Endothelial cell of umbilical vein (primary cell): ENCODE measurements around the gene LRRC7. TPM values are rescaled to one million over a fixed set of nuclear protein-coding genes. Genes with fewer than 3 reads are reported as not detected.
"Not testable (repeated sequence)": the region's sequence is repeated elsewhere in the genome, so short reads cannot be mapped to it uniquely, and the experiment has no call there.

ENCODE experiments used
- BruUV-seq: library from RNA; stranded (reverse); fragments of 400-500 nt; replicated peaks from 2 replicates; lab custom pipeline; 2021; lab: Mats Ljungman, UMichigan
- CTCF ChIA-PET: fragments of 300-600, 350-600 bp; sonication (Branson Sonifier 250); formaldehyde crosslinking; loops from one replicate; lab custom pipeline; 2021; ENCODE audit warnings: antibody characterized with exemption, inconsistent platforms; lab: Charles Lee
- POLR2A ChIA-PET: fragments of 300-600, 350-600 bp; sonication (Branson Sonifier 250); formaldehyde crosslinking; loops from one replicate; lab custom pipeline; 2021; ENCODE audit warnings: antibody characterized with exemption, inconsistent platforms; lab: Charles Lee
- DNase-seq: peaks from one replicate; pipeline ENCODE4 v3.0.0-alpha.2; 2011; ENCODE audit warnings: low read depth, low spot score
- FAIRE-seq: peaks from 2 replicates; lab custom pipeline; 2011; peaks lifted over from hg19 to GRCh38; lab: Jason Lieb, UNC
- H2AFZ ChIP-seq: 2 replicates; pipeline ENCODE4 v1.6.0; 2012; ENCODE audit warnings: low read depth, low read length, control low read depth, inconsistent platforms
- H3K27ac ChIP-seq: 2 replicates; pipeline ENCODE4 v1.5.1; 2011; ENCODE audit warnings: low read depth, mild to moderate bottlenecking, control low read depth, low read length, moderate library complexity; ENCODE audit not compliant: insufficient read depth
- H3K27me3 ChIP-seq, 2 experiments: 2 replicates each; pipeline versions ENCODE4 v1.6.0 to v1.6.1; 2011; ENCODE audit warnings: low read length in 2 of 2, mixed read lengths in 1 of 2; ENCODE audit not compliant: control insufficient read depth in 2 of 2, insufficient read depth in 2 of 2
- H3K36me3 ChIP-seq, 2 experiments: 2 replicates in 1 of 2; 3 replicates in 1 of 2; pipeline ENCODE4 v1.5.1; 2011; ENCODE audit warnings: low read length in 2 of 2, mild to moderate bottlenecking in 1 of 2, moderate library complexity in 1 of 2; ENCODE audit not compliant: control insufficient read depth in 2 of 2, insufficient read depth in 2 of 2; ENCODE audit errors: extremely low read depth in 1 of 2
- H3K4me1 ChIP-seq: 3 replicates; pipeline ENCODE4 v1.5.1; 2011; ENCODE audit warnings: mild to moderate bottlenecking, low read length; ENCODE audit not compliant: control insufficient read depth, insufficient read depth; ENCODE audit errors: extremely low read depth
- H3K4me2 ChIP-seq: 2 replicates; pipeline ENCODE4 v1.6.1; 2011; ENCODE audit warnings: low read length, control low read depth, mixed read lengths; ENCODE audit not compliant: insufficient read depth
- H3K4me3 ChIP-seq, 3 experiments: fragments of 200-600 bp in 1 of 3; sonication (generic), shearing (Covaris generic) in 1 of 3; replicated peaks in 1 of 3; 2 replicates each; pipeline ENCODE4 v1.5.1; 2011 to 2016; ENCODE audit warnings: control low read depth in 3 of 3, low read length in 3 of 3, mild to moderate bottlenecking in 2 of 3, inconsistent platforms in 1 of 3, low read depth in 1 of 3, moderate library complexity in 1 of 3; ENCODE audit not compliant: insufficient read depth in 1 of 3
- H3K79me2 ChIP-seq: 2 replicates; pipeline ENCODE4 v1.6.0; 2012; ENCODE audit warnings: low read length, inconsistent platforms; ENCODE audit not compliant: control insufficient read depth, insufficient read depth
- H3K9ac ChIP-seq: replicated peaks from 2 replicates; pipeline ENCODE3; 2011; ENCODE audit warnings: low read length, control low read depth; ENCODE audit not compliant: insufficient read depth; ENCODE audit errors: extremely low read depth
- H3K9me1 ChIP-seq: replicated peaks from 3 replicates; pipeline ENCODE4 v1.6.0; 2011; ENCODE audit warnings: mild to moderate bottlenecking, low read length; ENCODE audit not compliant: control insufficient read depth, insufficient read depth; ENCODE audit errors: extremely low read depth
- H3K9me3 ChIP-seq: replicated peaks from 2 replicates; pipeline ENCODE4 v1.5.1; 2012; ENCODE audit warnings: low read length, inconsistent platforms; ENCODE audit not compliant: control insufficient read depth, insufficient read depth
- H4K20me1 ChIP-seq: replicated peaks from 2 replicates; pipeline ENCODE3; 2011; ENCODE audit warnings: mild to moderate bottlenecking, low read length; ENCODE audit not compliant: control insufficient read depth, insufficient read depth; ENCODE audit errors: extremely low read depth
- CTCF ChIP-seq, 2 donors: IDR thresholded peaks; 1 replicate in 1 of 2; 2 replicates in 1 of 2; pipeline ENCODE4 v1.5.1; 2011; ENCODE audit warnings: low read length in 2 of 2, mild to moderate bottlenecking in 2 of 2, moderate library complexity in 2 of 2, control low read depth in 1 of 2, inconsistent platforms in 1 of 2, low read depth in 1 of 2; ENCODE audit not compliant: insufficient read depth in 1 of 2; ENCODE audit errors: extremely low read depth in 1 of 2
- EZH2 ChIP-seq: IDR thresholded peaks from 2 replicates; pipeline ENCODE4 v1.6.1; 2012; ENCODE audit warnings: borderline replicate concordance, low read depth, mild to moderate bottlenecking, moderate library complexity, low read length, inconsistent platforms; ENCODE audit not compliant: severe bottlenecking
- FOS ChIP-seq: IDR thresholded peaks from 2 replicates; pipeline ENCODE4 v1.6.1; 2011; ENCODE audit warnings: mild to moderate bottlenecking, low read length, moderate library complexity, borderline replicate concordance; ENCODE audit not compliant: insufficient read depth
- GATA2 ChIP-seq: IDR thresholded peaks from 2 replicates; pipeline ENCODE4 v1.7.0; 2011; ENCODE audit warnings: low read depth, mild to moderate bottlenecking, moderate library complexity, mixed read lengths, low read length; ENCODE audit not compliant: insufficient read length, insufficient read depth
- JUN ChIP-seq: IDR thresholded peaks from 2 replicates; pipeline ENCODE4 v1.6.1; 2011; ENCODE audit warnings: borderline replicate concordance, low read depth; ENCODE audit not compliant: insufficient read length, insufficient read depth
- MAX ChIP-seq: IDR thresholded peaks from 2 replicates; pipeline ENCODE4 v1.6.1; 2011; ENCODE audit not compliant: insufficient read depth, insufficient read length
- MYC ChIP-seq: IDR thresholded peaks from one replicate; pipeline ENCODE4 v1.6.1; 2011; ENCODE audit warnings: mild to moderate bottlenecking, low read depth, low read length
- POLR2A ChIP-seq: IDR thresholded peaks from 2 replicates; pipeline ENCODE4 v1.6.1; 2012; ENCODE audit warnings: low read depth, mild to moderate bottlenecking, control low read depth, low read length
- dilution Hi-C: fragments of 300-500 bp; cut with MboI; formaldehyde crosslinking; loops from one replicate; pipeline ENCODE4 v1.15.0; 2019; ENCODE audit warnings: low sequenced_read_pairs; ENCODE audit not compliant: extremely low pct_ligation_motif_present
- intact Hi-C: fragments of 100-400 bp; cut with micrococcal nuclease; formaldehyde crosslinking; loops from one replicate; pipeline ENCODE4 v1.10.0; 2022
- polyA plus RNA-seq, 4 experiments: library from polyadenylated mRNA; depleted of rRNA in 3 of 4; stranded (reverse) in 3 of 4; unstranded in 1 of 4; fragments of >200 nt; gene quantifications; 2 replicates each; pipeline versions ENCODE4 v1.2.1 to v1.2.3, GENCODE V29; 2011 to 2012; ENCODE audit warnings: missing spikeins in 1 of 4
- total RNA-seq: library from RNA; stranded (reverse); gene quantifications from 2 replicates; pipeline ENCODE4 v1.2.3, GENCODE V29; 2021

LRRC7 gene
- total and polyA plus RNA-seq, 2 donors (not counting 3 experiments of a cell fraction or from before 2014, with no cell fraction given) = 0.11 to 0.58 TPM

GRCh38 chr1:69717834-69718233 is 150.1 kb downstream of the LRRC7 start:
- H3K9me1 ChIP-seq, DNase-seq, H3K9me3 ChIP-seq, H2AFZ ChIP-seq, H4K20me1 ChIP-seq, intact Hi-C loops, CTCF ChIA-PET, dilution Hi-C loops, BruUV-seq, H3K27me3 ChIP-seq, H3K27ac ChIP-seq, H3K36me3 ChIP-seq, POLR2A ChIA-PET, H3K79me2 ChIP-seq, H3K4me2 ChIP-seq, H3K4me3 ChIP-seq, H3K9ac ChIP-seq, H3K4me1 ChIP-seq, FAIRE-seq: not testable (repeated sequence)

GRCh38 chr1:69728206-69728605 is 160.5 kb downstream of the LRRC7 start:
- TF ChIP-seq MAX (no peak), JUN (no peak), GATA2 (no peak), MYC (no peak), POLR2A (no peak), EZH2 (no peak), FOS (no peak), CTCF (IDR thresholded peaks at IDR 0.05; ENCODE audit: extremely low read depth in 1 of 2, insufficient read depth in 1 of 2, low read depth in 1 of 2, low read length in 2 of 2) (no peak)
- Histone ChIP-seq H3K4me1 (no peaks in the 10 kb centered on the region), H4K20me1 (no peaks in the 10 kb centered on the region), H3K9me3 (no peaks in the 10 kb centered on the region), H3K36me3 (no peaks in the 10 kb centered on the region), H3K9me1 (no peaks in the 10 kb centered on the region), H3K27me3 (no peaks in the 10 kb centered on the region), H2AFZ (no peak overlapping the region), H3K9ac (no peak overlapping the region), H3K79me2 (no peaks in the 10 kb centered on the region), H3K4me2 (no peak overlapping the region), H3K4me3 (no peak overlapping the region), H3K27ac (no peak overlapping the region)
- no peak for FAIRE-seq
- BruUV-seq = no TSS peak
- intact Hi-C loops (no loop called here), dilution Hi-C loops (no loop called here)
- no peak for DNase-seq
- POLR2A ChIA-PET = no interaction called here
- CTCF ChIA-PET = interaction anchor here (0.7 to 2.3 kb wide), 2 partner anchors 10 to 18 kb away, joined by 3 to 9 read pairs; no protein-coding TSS in a partner anchor
